HEK293T (cell line): Measurements from ENCODE around the gene FHIT.

Experiments
- ARNT ChIP-seq: fragments of 450-650 bp; IDR thresholded peaks from 2 replicates; pipeline ENCODE4 v1.6.1; 2017; ENCODE audit warnings: mild to moderate bottlenecking
- ELF4 ChIP-seq: fragments of 450-650 bp; IDR thresholded peaks from 2 replicates; pipeline ENCODE4 v1.6.1; 2017; ENCODE audit warnings: antibody characterized with exemption

DNA sequence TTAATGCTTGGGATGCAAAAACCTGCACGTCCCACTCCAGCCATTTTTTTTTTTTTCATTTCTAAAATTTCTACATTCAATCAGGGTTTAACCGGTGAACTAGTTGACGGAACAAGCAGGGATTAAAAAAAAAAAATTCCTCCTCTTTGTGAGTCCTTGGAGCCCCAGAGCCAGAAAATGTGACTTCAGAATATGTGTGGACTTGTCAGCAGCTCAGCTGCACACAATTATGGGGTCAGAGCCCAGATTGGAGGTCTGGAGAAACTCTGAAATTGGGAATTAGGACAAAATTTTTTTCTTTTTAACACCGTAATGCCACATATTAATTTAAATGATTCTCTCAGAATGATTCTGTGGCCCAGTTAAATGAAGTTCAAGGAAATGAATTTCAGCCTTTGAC is 1280.5 kb downstream of the FHIT start:
- TF ChIP-seq ARNT: no peak
- no peak for TF ChIP-seq ELF4
